ENCODE data around the gene CCT3. TPM values are rescaled to one million over a fixed set of nuclear protein-coding genes. Genes with fewer than 3 reads are reported as not detected.

The CCT3 gene
- total and polyA plus RNA-seq, 10 of the 15 experiments (the other 5 are each of a cell fraction or from before 2014, with no cell fraction given): 319 to 585 (median 427) TPM

DNA sequence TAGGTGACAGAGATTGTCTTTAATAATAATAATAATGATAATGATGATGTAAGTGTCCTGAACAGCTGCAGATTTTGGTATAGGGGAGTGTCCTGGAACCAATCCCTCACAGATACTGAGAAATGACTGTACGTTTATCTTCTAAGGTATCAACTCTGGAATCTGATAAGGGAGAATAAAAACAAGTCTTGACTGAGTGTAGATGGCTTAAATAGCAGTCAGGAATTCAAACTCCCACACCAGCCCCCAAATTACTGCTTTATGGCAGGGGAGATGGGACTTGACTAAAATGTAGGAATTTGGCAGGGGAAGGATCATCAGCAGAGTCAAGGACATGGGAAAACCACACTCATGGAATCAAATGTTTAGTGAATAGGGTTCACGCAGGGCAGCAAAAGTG, 32.9 kb downstream of the CCT3 start:
- no peak for DNase-seq (ENCODE audit: low read depth, low spot score)
- ChIA-PET SMC1A (ENCODE audit: uncharacterized antibody, unreplicated experiment) (interaction anchor here (1.2 kb wide), 1 partner anchor 67 kb away, joined by 3 read pairs; no protein-coding TSS in a partner anchor), RAD21 (ENCODE audit: unreplicated experiment) (no interaction called here), POLR2A (no interaction called here), CTCF (no interaction called here)
- intact Hi-C loops (cut with micrococcal nuclease; ENCODE audit: unreplicated experiment) (no loop called here), in situ Hi-C loops (cut with MboI) (no loop called here)
- no peaks in the 10 kb centered on the region for H3K79me2 ChIP-seq (ENCODE audit: control insufficient read depth, insufficient read depth, low read length)
- no peak overlapping the region for H3K27ac ChIP-seq (ENCODE audit: control insufficient read depth, insufficient read depth)
- no TSS peak for BruUV-seq (replicated peaks)
- H3K9me3 ChIP-seq (replicated peaks; ENCODE audit: control insufficient read depth, insufficient read depth, low read length): no peaks in the 10 kb centered on the region
- no peaks in the 10 kb centered on the region for H3K4me1 ChIP-seq (ENCODE audit: control insufficient read depth, insufficient read depth, low read length)
- FAIRE-seq: no peak
- H3K27me3 ChIP-seq (replicated peaks in 1 of 2; ENCODE audit: control insufficient read depth in 2 of 2, insufficient read depth in 2 of 2, low read length in 1 of 2): no peaks in the 10 kb centered on the region
- peaks cover 8 to 24% of the 10 kb centered on the region in 2 experiments for H3K36me3 ChIP-seq (ENCODE audit: control insufficient read depth in 2 of 2, insufficient read depth in 2 of 2, low read length in 1 of 2)
- no peaks in the 10 kb centered on the region for H4K20me1 ChIP-seq (ENCODE audit: control insufficient read depth, insufficient read depth)
- 100% methylated on average over 2 of the region's 2 CpGs for WGBS (ENCODE audit: insufficient coverage, insufficient replicate concordance, low lambda C conversion rate, missing lambda C conversion rate)
- TF ChIP-seq, protein P1, sequence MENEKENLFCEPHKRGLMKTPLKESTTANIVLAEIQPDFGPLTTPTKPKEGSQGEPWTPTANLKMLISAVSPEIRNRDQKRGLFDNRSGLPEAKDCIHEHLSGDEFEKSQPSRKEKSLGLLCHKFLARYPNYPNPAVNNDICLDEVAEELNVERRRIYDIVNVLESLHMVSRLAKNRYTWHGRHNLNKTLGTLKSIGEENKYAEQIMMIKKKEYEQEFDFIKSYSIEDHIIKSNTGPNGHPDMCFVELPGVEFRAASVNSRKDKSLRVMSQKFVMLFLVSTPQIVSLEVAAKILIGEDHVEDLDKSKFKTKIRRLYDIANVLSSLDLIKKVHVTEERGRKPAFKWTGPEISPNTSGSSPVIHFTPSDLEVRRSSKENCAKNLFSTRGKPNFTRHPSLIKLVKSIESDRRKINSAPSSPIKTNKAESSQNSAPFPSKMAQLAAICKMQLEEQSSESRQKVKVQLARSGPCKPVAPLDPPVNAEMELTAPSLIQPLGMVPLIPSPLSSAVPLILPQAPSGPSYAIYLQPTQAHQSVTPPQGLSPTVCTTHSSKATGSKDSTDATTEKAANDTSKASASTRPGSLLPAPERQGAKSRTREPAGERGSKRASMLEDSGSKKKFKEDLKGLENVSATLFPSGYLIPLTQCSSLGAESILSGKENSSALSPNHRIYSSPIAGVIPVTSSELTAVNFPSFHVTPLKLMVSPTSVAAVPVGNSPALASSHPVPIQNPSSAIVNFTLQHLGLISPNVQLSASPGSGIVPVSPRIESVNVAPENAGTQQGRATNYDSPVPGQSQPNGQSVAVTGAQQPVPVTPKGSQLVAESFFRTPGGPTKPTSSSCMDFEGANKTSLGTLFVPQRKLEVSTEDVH (IDR thresholded peaks at IDR 0.05; ENCODE audit: low read depth, partially characterized antibody): no peak
- TF ChIP-seq, protein P2, sequence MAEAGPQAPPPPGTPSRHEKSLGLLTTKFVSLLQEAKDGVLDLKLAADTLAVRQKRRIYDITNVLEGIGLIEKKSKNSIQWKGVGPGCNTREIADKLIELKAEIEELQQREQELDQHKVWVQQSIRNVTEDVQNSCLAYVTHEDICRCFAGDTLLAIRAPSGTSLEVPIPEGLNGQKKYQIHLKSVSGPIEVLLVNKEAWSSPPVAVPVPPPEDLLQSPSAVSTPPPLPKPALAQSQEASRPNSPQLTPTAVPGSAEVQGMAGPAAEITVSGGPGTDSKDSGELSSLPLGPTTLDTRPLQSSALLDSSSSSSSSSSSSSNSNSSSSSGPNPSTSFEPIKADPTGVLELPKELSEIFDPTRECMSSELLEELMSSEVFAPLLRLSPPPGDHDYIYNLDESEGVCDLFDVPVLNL (IDR thresholded peaks at IDR 0.05; ENCODE audit: low read depth, low read length): no peak
- TF ChIP-seq LARP7 (IDR thresholded peaks at IDR 0.05) (no peak), STAT1 (conservative IDR thresholded peaks at IDR 0.05) (no peak), HCFC1 (IDR thresholded peaks at IDR 0.05; ENCODE audit: low read length) (no peak), NR2C1 (IDR thresholded peaks at IDR 0.05) (no peak), KDM1A (IDR thresholded peaks at IDR 0.05; ENCODE audit: borderline replicate concordance) (no peak), CHD4 (IDR thresholded peaks at IDR 0.05) (no peak), CBX5 (IDR thresholded peaks at IDR 0.05; ENCODE audit: low read depth) (no peak), ZBED1 (IDR thresholded peaks at IDR 0.05; ENCODE audit: borderline replicate concordance) (no peak), TCF7 (IDR thresholded peaks at IDR 0.05; ENCODE audit: borderline replicate concordance) (no peak), NR2C2 (IDR thresholded peaks at IDR 0.05; ENCODE audit: borderline replicate concordance, control insufficient read depth, insufficient read length, low read depth) (no peak), BMI1 (IDR thresholded peaks at IDR 0.05; ENCODE audit: borderline replicate concordance) (no peak)
- no peak for ATAC-seq
- H3K4me3 ChIP-seq: no peak overlapping the region
- no peak overlapping the region for H3K9ac ChIP-seq (ENCODE audit: control insufficient read depth, insufficient read depth, low read length)
- no peak overlapping the region for H3K4me2 ChIP-seq (ENCODE audit: control insufficient read depth, insufficient read depth)
- no peak overlapping the region for H2AFZ ChIP-seq (ENCODE audit: control insufficient read depth, low read depth, low read length)

Measured in GM12878 (cell line).